HL-60 (cell line): Measurements from ENCODE around the gene YWHAQ.

ENCODE experiments used
- DNase-seq, 2 experiments: peaks; one replicate each; pipeline ENCODE4 v3.0.0-alpha.2; 2010 to 2020; ENCODE audit warnings: low read depth in 1 of 2, low spot score in 1 of 2
- H3K27ac ChIP-seq: fragments of 250-450 bp; sonication (Bioruptor Pico); replicated peaks from 2 replicates; pipeline ENCODE4 v1.5.1; 2020; ENCODE audit warnings: mild to moderate bottlenecking, moderate library complexity
- H3K27me3 ChIP-seq: fragments of 250-450 bp; sonication (Bioruptor Pico); 2 replicates; pipeline ENCODE4 v1.5.1; 2021; ENCODE audit warnings: mild to moderate bottlenecking, moderate library complexity; ENCODE audit not compliant: insufficient read depth, poor library complexity, severe bottlenecking
- H3K4me3 ChIP-seq: replicated peaks from 2 replicates; pipeline ENCODE4 v1.5.1; 2011; ENCODE audit warnings: mild to moderate bottlenecking, control low read depth, low read length; ENCODE audit not compliant: insufficient read depth
- CTCF ChIP-seq: IDR thresholded peaks from one replicate; pipeline ENCODE4 v1.5.1; 2011; ENCODE audit warnings: low read length, control low read depth, inconsistent platforms; ENCODE audit not compliant: insufficient read depth
- GABPA ChIP-seq: IDR thresholded peaks from 2 replicates; pipeline ENCODE4 v1.6.1; 2012; ENCODE audit warnings: low read depth
- POLR2AphosphoS5 ChIP-seq: IDR thresholded peaks from 2 replicates; pipeline ENCODE4 v1.6.1; 2012; ENCODE audit warnings: low read depth
- REST ChIP-seq: IDR thresholded peaks from 2 replicates; pipeline ENCODE4 v1.6.1; 2012; ENCODE audit warnings: low read depth; ENCODE audit not compliant: insufficient replicate concordance
- SPI1 ChIP-seq: IDR thresholded peaks from 2 replicates; pipeline ENCODE4 v1.6.1; 2012; ENCODE audit warnings: low read depth, mild to moderate bottlenecking, borderline replicate concordance

YWHAQ gene

GRCh38 chr2:9617749-9618148, 13.0 kb downstream of the YWHAQ start:
- no peak for DNase-seq
- H3K4me3 ChIP-seq: no peak overlapping the region
- no peak overlapping the region for H3K27ac ChIP-seq
- TF ChIP-seq POLR2AphosphoS5 (no peak), SPI1 (no peak), CTCF (no peak), GABPA (no peak), REST (no peak)
- H3K27me3 ChIP-seq: no peaks in the 10 kb centered on the region

- no peak overlapping the region for H3K4me3 ChIP-seq
- H3K27me3 ChIP-seq: no peaks in the 10 kb centered on the region
- DNase-seq: no peak
- no peak overlapping the region for H3K27ac ChIP-seq
- TF ChIP-seq REST: no peak
Measured at GRCh38 chr2:9617296-9617695, 13.5 kb downstream of the YWHAQ start.

- H3K27ac ChIP-seq: no peak overlapping the region
Measured at GRCh38 chr2:9614562-9614961, 16.2 kb downstream of the YWHAQ start.

More at GRCh38 chr2:9614562-9614961, 16.2 kb downstream of the YWHAQ start:
- TF ChIP-seq SPI1: no peak
- no peak for TF ChIP-seq GABPA
- no peak for TF ChIP-seq REST
- TF ChIP-seq POLR2AphosphoS5: no peak
- no peak for TF ChIP-seq CTCF
- Histone ChIP-seq H3K27me3 (no peaks in the 10 kb centered on the region), H3K4me3 (no peak overlapping the region)
- no peak for DNase-seq
